Activated T-cell treated with anti-CD3 and anti-CD28 coated beads, Interleukin-2, amount 50 U/mL, for 24 hours (primary cell): ENCODE data around the gene GH2.
"Not testable (repeated sequence)": the region's sequence is repeated elsewhere in the genome, so short reads cannot be mapped to it uniquely, and the experiment has no call there.

Source experiments
- DNase-seq: peaks from one replicate; pipeline ENCODE4 v3.0.0-alpha.2; 2020
- H3K27ac Mint-ChIP-seq: 2 replicates; pipeline ENCODE4 v1.8.0; 2020; ENCODE audit warnings: mild to moderate bottlenecking, mixed read lengths
- H3K27me3 Mint-ChIP-seq: 2 replicates; pipeline ENCODE4 v1.8.0; 2020; ENCODE audit warnings: mixed read lengths
- H3K36me3 Mint-ChIP-seq: 2 replicates; pipeline ENCODE4 v1.8.0; 2020; ENCODE audit warnings: low read depth, mixed read lengths
- H3K4me1 Mint-ChIP-seq: 2 replicates; pipeline ENCODE4 v1.8.0; 2020; ENCODE audit warnings: low read depth, mixed read lengths
- H3K4me3 Mint-ChIP-seq: 2 replicates; pipeline ENCODE4 v1.8.0; 2020; ENCODE audit warnings: mild to moderate bottlenecking, moderate library complexity, mixed read lengths
- H3K9me3 Mint-ChIP-seq: 2 replicates; pipeline ENCODE4 v1.8.0; 2020; ENCODE audit warnings: mixed read lengths

GH2 gene

GRCh38 chr17:63918305-63918704 lies 36.6 kb upstream of the GH2 start:
- no peaks in the 10 kb centered on the region for H3K9me3 Mint-ChIP-seq
- H3K27me3 Mint-ChIP-seq, result no peaks in the 10 kb centered on the region
- H3K27ac Mint-ChIP-seq, result no peak overlapping the region
- peaks cover 5% of the 10 kb centered on the region for H3K4me1 Mint-ChIP-seq
- DNase-seq, result no peak
- H3K4me3 Mint-ChIP-seq, result no peak overlapping the region
- no peaks in the 10 kb centered on the region for H3K36me3 Mint-ChIP-seq

- Mint-ChIP-seq H3K36me3 (no peaks in the 10 kb centered on the region), H3K4me3 (no peak overlapping the region), H3K27me3 (no peaks in the 10 kb centered on the region), H3K27ac (no peak overlapping the region), H3K4me1 (peaks cover 5% of the 10 kb centered on the region), H3K9me3 (no peaks in the 10 kb centered on the region)
- DNase-seq, result no peak
Measured at GRCh38 chr17:63917646-63918045, 35.9 kb upstream of the GH2 start.

- not testable (repeated sequence) for H3K9me3 Mint-ChIP-seq, H3K36me3 Mint-ChIP-seq, H3K4me1 Mint-ChIP-seq, DNase-seq, H3K27me3 Mint-ChIP-seq, H3K27ac Mint-ChIP-seq, H3K4me3 Mint-ChIP-seq
Measured at GRCh38 chr17:63917206-63917605, 35.5 kb upstream of the GH2 start.

- Mint-ChIP-seq H3K4me1 (peaks cover 5% of the 10 kb centered on the region), H3K27me3 (no peaks in the 10 kb centered on the region), H3K36me3 (no peaks in the 10 kb centered on the region), H3K4me3 (no peak overlapping the region), H3K27ac (no peak overlapping the region), H3K9me3 (no peaks in the 10 kb centered on the region)
- no peak for DNase-seq
Measured at GRCh38 chr17:63916566-63917185, 34.9 kb upstream of the GH2 start.

- not testable (repeated sequence) for DNase-seq, H3K9me3 Mint-ChIP-seq, H3K4me1 Mint-ChIP-seq, H3K36me3 Mint-ChIP-seq, H3K27me3 Mint-ChIP-seq, H3K27ac Mint-ChIP-seq, H3K4me3 Mint-ChIP-seq
Measured at GRCh38 chr17:63915753-63916152, 34.0 kb upstream of the GH2 start.

GRCh38 chr17:63914471-63914870 lies 32.7 kb upstream of the GH2 start:
- DNase-seq, result no peak
- Mint-ChIP-seq H3K9me3 (no peaks in the 10 kb centered on the region), H3K36me3 (no peaks in the 10 kb centered on the region), H3K4me1 (peaks cover 6% of the 10 kb centered on the region), H3K27me3 (no peaks in the 10 kb centered on the region), H3K4me3 (no peak overlapping the region), H3K27ac (no peak overlapping the region)

GRCh38 chr17:63911657-63912100 lies 29.9 kb upstream of the GH2 start:
- Mint-ChIP-seq H3K36me3 (no peaks in the 10 kb centered on the region), H3K27me3 (no peaks in the 10 kb centered on the region), H3K4me3 (no peak overlapping the region), H3K9me3 (no peaks in the 10 kb centered on the region), H3K4me1 (peaks cover 2% of the 10 kb centered on the region), H3K27ac (no peak overlapping the region)
- peak; percentile 72 for DNase-seq

GRCh38 chr17:63911041-63911635 lies 29.4 kb upstream of the GH2 start, which contains the start of gene CSHL1:
CSHL1 (minus strand) TSS chr17:63911258; CDS start chr17:63911196, 62 bp downstream.
- no peaks in the 10 kb centered on the region for H3K9me3 Mint-ChIP-seq
- no peaks in the 10 kb centered on the region for H3K27me3 Mint-ChIP-seq
- H3K36me3 Mint-ChIP-seq, result no peaks in the 10 kb centered on the region
- no peak within 1 kb of the TSS for H3K4me3 Mint-ChIP-seq
- DNase-seq, result no peak
- H3K27ac Mint-ChIP-seq, result no peak within 1 kb of the TSS
- peaks cover 2% of the 10 kb centered on the region for H3K4me1 Mint-ChIP-seq

- H3K4me1 Mint-ChIP-seq, result peaks cover 2% of the 10 kb centered on the region
- no peak overlapping the region for H3K4me3 Mint-ChIP-seq
- no peaks in the 10 kb centered on the region for H3K9me3 Mint-ChIP-seq
- no peaks in the 10 kb centered on the region for H3K27me3 Mint-ChIP-seq
- DNase-seq, result no peak
- H3K36me3 Mint-ChIP-seq, result no peaks in the 10 kb centered on the region
- H3K27ac Mint-ChIP-seq, result no peak overlapping the region
Measured at GRCh38 chr17:63910096-63910495, 28.4 kb upstream of the GH2 start.

- H3K27me3 Mint-ChIP-seq, H3K4me3 Mint-ChIP-seq, H3K4me1 Mint-ChIP-seq, H3K36me3 Mint-ChIP-seq, DNase-seq, H3K9me3 Mint-ChIP-seq, H3K27ac Mint-ChIP-seq: not testable (repeated sequence)
Measured at GRCh38 chr17:63909586-63909985, 27.8 kb upstream of the GH2 start.

- not testable (repeated sequence) for H3K36me3 Mint-ChIP-seq, H3K27me3 Mint-ChIP-seq, H3K9me3 Mint-ChIP-seq, DNase-seq, H3K27ac Mint-ChIP-seq, H3K4me1 Mint-ChIP-seq, H3K4me3 Mint-ChIP-seq
Measured at GRCh38 chr17:63907161-63907778, 25.5 kb upstream of the GH2 start.

GRCh38 chr17:63904796-63905195 lies 23.1 kb upstream of the GH2 start:
- not testable (repeated sequence) for DNase-seq, H3K4me3 Mint-ChIP-seq, H3K4me1 Mint-ChIP-seq, H3K27me3 Mint-ChIP-seq, H3K36me3 Mint-ChIP-seq, H3K27ac Mint-ChIP-seq, H3K9me3 Mint-ChIP-seq

- H3K36me3 Mint-ChIP-seq, DNase-seq, H3K9me3 Mint-ChIP-seq, H3K27ac Mint-ChIP-seq, H3K27me3 Mint-ChIP-seq, H3K4me3 Mint-ChIP-seq: not testable (repeated sequence)
- H3K4me1 Mint-ChIP-seq, result peaks cover 18% of the 10 kb centered on the region
Measured at GRCh38 chr17:63903787-63904201, 22.1 kb upstream of the GH2 start.

- H3K36me3 Mint-ChIP-seq, H3K9me3 Mint-ChIP-seq, DNase-seq, H3K4me3 Mint-ChIP-seq, H3K27me3 Mint-ChIP-seq, H3K27ac Mint-ChIP-seq: not testable (repeated sequence)
- peaks cover 19% of the 10 kb centered on the region for H3K4me1 Mint-ChIP-seq
Measured at GRCh38 chr17:63901971-63902370, 20.2 kb upstream of the GH2 start.
